Measurements from ENCODE around the gene CSKMT.
A peak's percentile ranks its signal among the peaks of the same experiment; 100 is the strongest.
"Not testable (repeated sequence)": the region's sequence is repeated elsewhere in the genome, so short reads cannot be mapped to it uniquely, and the experiment has no call there.

Gene CSKMT

DNA sequence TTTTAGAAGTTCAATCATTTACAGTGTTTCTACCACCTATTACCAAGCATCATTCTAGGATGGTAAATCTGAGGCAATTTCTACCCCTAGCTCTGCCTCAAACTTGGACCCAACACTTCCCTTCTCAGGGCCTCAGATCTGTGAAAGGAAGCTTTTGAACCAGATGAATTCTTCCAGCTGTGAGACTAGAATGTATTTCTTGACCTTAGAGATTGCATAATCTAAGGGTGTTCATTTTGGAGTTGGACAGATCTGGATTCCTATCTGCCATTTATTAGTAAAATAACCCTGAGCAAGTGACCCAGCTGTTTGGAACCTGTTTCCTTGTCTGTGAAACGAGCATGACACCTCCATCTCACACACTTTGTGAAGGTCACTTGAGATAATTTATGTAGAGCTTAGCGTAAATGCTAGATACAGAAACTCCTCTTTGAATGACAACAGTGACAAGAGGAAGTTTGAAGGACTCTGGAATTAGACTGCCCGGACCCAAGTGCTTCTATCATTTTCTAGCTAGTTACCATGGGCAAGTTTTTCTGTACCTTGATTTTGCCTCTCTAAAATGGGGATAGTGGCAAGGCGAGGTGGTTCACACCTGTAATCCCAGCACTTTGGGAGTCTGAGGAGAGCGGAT is 8.2 kb upstream of the CSKMT start:
- no peak for DNase-seq

DNA sequence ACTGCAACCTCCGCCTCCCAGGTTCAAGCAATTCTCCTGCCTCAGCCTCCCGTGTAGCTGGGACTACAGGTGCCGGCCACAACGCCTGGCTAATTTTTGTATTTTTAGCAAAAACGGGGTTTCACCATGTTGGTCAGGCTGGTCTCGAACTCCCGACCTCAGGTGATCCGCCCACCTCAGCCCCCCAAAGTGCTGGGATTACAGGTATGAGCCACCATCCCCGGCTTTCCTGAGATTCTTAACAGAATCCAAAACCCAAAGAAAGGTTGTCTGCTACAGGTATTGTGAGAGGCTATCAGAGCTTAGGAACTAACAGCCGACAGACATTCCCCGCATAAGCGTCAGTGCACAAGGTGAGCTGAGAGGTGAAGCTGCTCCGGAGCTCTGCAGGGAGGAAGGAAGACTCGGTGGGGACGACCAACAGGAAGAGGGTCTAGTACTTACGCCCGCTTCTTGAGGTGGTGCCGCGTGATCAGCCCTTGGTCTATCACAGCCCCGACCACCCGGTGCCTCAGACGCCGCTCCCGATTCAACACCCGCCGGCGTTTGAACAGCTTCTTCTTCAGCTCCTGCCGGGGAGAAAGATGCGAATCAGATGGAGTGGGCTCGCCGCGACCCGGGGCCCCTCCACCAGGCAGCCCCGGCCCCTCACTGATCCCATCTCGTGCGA is 572 bp upstream of the CSKMT start:
- peak in 1 of 2 donors; percentile 41 for DNase-seq

DNA sequence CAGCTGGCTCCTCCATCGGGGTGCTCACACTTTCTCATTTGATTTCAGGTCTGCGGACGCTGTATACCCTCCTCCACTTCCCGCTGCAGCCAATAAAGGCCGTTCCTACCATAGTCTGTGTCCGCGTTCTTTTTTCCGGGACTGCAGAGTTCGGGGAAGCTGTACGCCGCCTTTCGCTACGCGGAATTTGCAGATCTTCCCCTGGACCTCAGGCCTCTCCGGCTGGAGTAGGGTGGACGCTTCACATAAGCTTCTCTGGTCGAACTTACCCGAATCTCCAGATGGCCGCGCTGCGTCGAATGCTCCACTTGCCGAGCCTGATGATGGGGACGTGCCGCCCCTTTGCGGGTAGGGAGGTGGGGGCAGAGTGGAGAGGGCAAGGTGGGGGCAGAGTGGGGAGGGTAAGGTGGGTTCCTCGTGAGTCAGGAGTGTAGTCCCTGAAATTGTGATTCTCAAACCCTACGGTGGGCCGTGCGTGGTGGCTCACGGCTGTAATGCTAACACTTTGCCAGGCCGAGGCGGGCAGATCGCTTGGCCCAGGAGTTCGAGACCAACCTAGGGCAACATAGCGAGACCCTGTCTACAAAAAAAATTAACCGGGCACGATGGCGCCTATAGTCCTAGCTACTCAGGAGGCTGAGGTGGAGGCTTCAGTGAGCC is 617 bp downstream of the CSKMT start:
- peak; percentile 64 to 74 for DNase-seq

DNA sequence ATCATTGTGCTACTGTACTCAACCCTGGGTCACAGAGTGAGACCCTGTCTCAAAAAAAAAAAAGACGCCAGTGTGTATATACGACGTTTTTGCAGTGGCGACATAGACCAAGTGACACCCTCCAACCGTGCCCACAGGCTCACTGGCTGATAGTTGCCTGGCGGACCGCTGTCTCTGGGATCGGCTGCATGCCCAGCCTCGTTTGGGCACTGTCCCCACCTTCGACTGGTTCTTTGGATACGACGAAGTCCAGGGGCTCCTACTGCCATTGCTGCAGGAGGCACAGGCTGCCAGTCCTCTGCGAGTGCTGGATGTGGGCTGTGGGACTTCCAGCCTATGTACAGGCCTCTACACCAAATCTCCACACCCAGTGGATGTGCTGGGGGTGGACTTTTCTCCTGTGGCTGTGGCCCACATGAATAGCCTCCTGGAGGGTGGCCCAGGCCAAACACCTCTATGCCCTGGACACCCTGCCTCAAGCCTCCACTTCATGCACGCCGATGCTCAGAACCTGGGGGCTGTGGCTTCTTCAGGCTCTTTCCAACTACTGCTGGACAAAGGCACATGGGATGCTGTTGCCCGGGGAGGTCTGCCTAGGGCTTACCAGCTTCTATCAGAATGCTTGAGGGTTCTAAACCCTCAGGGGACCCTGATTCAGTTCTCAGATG is 1.3 kb downstream of the CSKMT start:
- no peak for DNase-seq

DNA sequence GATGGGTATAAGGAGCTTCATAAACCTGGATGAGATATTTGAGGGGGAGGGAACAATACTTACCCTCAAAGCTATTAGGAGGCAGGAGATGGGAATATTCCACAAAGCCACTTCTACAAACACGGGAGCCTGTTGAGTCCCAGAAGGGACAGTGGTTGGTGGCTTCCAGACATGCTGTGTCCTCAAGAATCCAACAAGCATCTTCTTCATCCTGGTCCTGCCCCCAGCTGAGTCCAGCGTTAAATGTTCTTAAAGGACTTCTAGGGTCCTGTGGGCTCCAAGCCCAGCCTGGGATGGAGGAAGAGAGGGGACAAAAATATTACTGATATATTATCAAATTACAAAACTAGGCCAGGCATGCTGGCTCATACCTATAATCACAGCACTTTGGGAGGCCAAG is 2.3 kb downstream of the CSKMT start:
- no peak for DNase-seq

DNA sequence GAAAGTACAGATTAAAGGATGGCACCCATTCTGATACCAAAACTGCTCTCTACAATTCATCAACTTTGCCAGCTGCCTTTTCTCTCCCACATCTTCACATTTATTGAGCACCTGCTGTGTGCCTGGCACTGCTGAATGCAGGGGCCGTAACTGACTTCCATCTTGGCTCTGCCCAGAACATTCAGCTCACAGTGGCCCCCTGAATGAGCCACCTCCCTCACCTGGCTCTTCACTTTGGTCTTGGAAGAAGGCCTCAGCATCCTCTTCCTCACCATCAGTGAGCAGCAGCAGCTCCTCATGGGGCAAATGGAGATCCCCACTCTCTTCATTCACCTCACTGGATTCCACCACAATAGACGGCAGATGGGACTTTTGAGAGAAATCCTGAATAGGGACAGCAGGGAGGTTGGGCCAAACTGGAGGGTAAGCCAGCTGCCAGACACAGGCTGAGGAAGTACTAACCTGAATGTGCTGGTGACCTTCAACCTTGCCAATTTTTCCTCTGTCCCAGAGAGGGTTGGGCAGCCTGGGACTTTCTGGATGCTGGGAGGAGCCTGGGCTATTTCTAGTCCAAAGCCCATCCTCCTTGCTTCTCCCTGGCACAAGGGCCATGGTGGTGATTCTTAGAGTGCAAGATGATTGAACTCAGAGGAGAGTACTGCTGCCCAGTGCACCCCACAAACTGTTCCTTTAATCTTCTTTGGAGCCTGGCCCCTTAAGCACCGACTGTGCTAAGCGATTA is 4.5 kb downstream of the CSKMT start:
- no peak for DNase-seq

DNA sequence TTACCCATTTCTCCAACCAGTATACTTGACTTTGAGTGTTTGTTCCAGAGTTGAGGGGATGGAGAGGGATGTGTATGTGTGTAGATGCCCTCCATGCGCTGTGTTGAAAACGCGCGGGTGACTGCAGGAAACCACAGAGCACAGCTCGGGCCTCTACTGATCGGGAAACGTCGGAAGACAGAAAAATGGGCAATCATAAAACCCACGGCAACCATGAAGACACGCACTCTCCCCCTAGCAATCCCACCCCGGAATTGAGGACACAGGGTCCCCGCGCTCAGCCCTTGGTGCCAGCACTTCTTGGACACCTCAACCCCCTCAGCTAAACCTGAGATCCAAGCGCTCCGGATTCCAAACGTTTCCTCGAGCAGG is 6.1 kb downstream of the CSKMT start:
- DNase-seq = peak in 1 of 2 donors; percentile 24

DNA sequence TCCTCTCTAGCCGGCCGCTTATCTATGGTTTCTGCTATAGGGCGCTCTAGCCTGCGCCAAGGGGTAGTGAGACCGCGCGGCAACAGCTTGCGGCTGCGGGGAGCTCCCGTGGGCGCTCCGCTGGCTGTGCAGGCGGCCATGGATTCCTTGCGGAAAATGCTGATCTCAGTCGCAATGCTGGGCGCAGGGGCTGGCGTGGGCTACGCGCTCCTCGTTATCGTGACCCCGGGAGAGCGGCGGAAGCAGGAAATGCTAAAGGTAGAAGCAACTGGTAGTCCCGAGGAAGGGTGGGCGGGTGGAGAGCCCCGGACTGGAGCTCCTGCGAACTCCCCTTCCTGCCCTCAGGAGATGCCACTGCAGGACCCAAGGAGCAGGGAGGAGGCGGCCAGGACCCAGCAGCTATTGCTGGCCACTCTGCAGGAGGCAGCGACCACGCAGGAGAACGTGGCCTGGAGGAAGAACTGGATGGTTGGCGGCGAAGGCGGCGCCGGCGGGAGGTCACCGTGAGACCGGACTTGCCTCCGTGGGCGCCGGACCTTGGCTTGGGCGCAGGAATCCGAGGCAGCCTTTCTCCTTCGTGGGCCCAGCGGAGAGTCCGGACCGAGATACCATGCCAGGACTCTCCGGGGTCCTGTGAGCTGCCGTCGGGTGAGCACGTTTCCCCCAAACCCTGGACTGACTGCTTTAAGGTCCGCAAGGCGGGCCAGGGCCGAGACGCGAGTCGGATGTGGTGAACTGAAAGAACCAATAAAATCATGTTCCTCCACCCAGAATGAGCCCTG is 6.7 kb downstream of the CSKMT start, which contains the start of the genes LBHD1 and UQCC3:
Gene LBHD1, minus strand, starts transcription at position 660 of the 782 bp plus-strand sequence. CDS start 2,236 bp downstream, outside the sequence.
Gene UQCC3, plus strand, starts transcription at position 66 of the 782 bp plus-strand sequence. Its CDS starts 73 bp downstream, at position 139.
- peak; percentile 73 to 74 for DNase-seq

DNA sequence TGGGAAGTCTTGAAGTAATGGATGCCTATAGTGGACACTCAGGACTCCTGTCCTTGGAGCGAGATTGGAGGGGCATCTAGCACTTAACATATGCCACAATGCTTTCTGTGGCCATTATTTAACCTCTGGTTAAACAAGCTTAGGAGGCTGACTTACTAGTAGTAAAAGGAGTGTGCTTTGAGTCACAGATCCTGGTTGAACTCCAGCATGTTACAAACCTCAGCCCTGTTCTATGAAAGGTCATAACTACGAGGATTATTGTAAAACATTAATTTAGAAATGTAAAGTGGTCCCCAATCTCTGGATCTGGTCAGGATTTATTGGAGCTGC is 8.0 kb downstream of the CSKMT start:
- no peak for DNase-seq

DNA sequence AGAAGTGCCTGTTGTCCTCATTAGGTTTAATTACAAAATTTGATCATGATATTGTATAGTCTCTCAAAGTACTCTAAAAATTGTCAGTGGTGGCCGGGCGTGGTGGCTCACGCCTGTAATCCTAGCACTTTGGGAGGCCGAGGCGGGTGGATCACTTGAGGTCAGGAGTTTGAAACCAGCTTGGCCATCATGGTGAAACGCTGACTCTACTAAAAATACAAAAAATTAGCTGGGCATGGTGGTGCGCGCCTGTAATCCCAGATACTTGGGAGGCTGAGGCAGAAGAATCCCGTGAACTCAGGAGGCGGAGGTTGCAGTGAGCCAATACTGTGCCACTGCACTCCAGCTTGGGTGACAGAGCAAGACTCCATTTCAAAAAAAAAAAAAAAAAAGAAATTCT is 10.3 kb downstream of the CSKMT start:
- DNase-seq = not testable (repeated sequence)

DNA sequence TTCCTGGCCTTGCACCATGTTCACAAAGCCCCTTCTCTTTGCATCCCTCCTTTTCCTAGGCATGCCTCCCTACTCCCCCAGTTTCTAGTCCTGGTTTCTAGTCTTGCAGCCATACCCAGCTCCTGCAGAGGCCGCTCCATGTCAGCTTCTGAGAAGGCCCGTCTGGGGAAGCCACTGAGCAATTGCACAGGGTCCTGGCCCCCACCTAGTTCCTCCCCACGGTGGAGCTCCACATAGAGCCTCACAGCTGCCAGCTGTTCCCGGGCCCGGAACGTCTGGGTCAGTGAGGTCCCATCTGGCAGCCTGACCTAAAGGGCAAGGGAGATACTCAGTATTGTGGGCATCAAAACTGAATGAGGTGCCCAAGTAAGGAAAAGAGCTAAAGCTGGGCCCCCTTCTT is 11.6 kb downstream of the CSKMT start:
- no peak for DNase-seq

DNA sequence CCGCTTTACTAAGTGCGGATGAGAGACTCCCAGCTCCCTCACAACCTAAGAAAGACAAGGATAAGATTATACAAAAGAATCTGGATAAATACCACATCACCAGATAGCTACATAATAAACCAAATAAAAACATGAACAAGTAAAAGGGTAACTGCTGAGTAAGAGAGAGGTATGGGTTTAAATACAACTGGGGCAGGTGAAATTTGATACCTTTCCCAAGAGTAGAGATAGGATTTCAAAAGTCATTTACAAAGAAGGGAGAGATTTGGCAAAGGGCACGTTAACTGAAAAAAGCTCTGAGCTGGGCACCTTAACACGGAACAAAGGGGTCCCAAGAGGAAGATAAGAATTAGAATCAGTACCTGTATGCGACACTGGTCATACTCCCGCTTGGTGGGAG is 12.0 kb downstream of the CSKMT start:
- DNase-seq = no peak

DNA sequence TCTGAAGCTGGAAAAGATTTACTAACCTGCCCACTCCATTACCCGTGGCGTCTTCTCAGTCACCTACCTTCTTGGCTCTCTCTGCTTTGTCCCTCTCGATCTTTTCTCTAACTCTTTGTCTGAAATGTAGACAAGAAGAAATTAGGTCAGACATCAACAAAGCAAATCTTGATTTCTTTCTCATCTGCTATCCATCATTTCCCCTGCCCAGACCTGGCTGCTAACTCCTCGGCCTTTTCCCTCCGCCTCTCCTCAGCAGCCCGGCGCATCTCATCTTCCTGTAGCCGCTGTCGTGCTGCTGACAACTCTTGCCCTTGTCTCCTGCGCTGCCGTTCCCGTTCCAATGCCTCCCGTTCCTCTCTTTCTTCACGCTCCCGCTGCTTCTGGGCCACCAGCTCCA is 12.6 kb downstream of the CSKMT start:
- DNase-seq = no peak

DNA sequence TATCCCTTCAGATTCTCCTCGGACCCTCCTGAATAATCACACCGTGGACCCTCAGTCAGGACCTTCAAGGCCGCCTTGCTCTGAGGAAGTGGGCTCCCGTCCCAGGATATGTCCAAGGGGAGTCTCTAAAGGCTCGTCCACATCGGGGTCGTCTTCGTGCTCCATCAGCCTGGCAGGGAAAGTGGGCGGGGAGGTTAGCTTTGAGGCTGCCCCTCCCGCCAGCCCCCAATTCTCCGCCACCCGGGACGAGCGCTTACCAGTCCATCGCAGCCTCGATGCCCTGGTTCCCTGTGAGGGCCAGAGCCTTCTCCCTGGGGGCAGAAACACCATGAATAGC is 13.3 kb downstream of the CSKMT start:
- no peak for DNase-seq

DNA sequence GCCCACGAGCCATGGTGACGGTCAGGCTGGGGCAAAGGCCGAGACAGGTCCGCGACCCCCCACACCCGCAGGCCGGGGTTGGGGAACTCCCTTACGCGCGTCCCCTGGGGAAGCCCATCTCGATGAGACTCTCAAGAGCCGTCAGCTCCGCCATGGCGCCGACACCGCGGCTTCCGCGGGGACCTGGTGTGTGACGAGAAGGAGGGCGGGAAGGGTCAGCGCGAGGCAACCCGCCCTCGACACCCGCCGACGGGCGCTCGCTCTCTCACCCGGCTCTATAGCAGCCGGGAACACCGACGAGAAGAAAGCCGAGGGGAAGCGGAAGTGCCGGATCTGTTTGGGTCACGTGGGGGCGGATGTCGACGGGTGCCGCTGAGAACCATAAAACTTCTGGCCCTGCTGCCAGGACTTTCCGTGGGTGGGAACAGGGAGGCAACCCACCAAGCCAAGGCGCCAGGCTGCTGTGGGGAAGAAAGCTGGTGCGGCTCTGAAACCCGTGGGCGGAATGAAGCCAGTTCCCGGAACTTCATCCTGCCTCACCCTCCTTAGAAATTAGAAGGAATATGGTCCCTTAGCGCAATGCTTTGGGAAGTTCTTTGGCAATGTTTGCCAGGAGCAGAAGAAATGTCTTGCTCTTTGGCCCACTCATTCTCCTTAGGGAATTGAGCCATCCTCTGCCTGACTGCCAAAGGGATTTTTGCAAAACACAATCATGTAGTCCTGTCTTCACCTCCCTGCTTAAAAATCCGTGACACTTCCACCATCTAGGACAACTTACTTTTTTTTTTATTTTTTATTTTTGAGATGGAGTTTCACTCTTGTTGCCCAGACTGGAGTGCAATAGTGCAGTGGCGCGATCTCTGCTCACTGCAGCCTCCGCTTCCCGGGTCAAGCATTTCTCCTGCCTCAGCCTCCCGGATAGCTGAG is 13.9 kb downstream of the CSKMT start, which contains the start of gene UBXN1:
Gene UBXN1, minus strand, starts transcription at position 304 of the 927 bp plus-strand sequence. Its CDS starts 150 bp downstream, at position 154.
- peak; percentile 82 to 85 for DNase-seq

DNA sequence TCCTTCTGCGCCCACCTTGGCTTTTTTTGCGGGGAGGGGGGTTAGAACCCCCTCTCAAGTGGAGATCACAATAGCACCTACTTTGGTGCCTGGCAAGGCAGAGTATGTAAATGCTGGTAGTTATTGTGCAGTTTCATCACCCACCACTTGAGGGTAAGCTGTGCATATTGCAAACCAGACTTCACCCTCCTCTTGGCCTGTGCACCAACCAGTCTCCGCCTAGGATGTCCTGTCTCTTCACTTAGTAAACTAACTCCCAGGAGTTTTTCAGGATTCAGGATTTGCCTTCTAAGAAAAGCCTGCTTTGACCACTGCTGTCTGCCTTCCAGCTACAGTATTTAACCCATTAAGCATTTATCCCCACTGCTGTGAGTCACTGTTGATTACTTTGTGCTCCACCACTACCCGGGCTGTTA is 15.7 kb downstream of the CSKMT start:
- DNase-seq = peak; percentile 26 to 31

DNA sequence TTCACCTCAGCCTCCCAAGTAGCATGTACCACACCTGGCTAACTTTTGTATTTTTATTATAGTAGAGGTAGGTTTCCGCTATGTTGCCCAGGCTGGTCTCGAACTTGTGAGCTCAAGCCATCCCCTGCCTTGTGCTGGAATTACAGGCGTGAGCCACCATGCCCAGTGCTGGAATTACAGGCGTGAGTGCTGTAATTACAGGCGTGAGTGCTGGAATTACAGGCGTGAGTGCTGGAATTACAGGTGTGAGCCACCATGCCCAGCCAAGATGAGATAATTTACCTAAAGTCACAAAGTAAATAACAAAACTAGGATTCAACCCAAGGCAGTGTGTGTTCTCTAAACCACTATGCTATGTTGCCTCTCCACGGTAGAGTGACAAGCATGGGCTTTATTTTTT is 17.4 kb downstream of the CSKMT start:
- no peak for DNase-seq

DNA sequence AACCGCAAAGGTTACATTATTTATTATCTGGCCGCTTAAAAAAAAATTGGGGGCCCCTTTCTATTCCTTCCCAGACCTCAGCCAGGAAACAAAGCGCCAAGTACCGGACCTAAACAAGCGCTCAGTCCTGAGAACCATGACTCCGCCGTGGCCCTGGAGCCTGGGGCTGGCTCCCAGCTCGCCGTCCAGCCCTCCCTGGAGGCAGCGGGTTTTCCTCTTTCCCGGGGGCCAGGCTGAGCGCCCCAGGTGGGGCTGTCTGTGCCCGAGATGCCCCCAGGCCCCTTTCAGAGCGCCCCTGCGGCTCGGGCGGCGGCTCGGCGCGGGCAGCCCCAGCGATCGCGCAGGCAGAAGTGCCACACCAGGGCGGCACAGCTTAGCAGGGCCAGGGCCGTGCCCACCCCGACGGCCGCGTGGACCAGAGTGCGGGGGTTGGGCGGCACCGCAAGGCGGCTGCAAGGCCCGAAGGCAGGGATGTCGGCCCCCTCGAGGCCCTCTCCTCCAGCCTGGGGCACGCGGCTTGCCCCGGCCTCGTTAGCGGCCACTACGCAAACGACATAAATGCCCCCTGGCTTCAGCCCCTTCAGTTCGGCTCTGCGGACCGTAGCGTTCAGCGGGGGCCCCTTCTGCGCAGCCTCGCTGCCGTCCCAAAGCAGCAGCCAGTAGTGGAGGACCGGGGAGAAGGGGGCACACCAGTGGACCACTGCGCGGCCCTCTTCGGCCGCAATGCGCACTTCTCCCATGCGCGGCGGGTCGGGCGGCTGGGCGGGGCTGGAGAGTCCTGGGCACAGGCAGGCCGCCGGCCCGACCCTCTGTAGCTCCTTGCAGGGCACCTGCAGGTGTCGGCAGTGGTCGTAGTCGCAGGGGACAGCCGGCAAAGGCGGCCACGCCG is 22.6 kb downstream of the CSKMT start:
- no peak for DNase-seq

DNA sequence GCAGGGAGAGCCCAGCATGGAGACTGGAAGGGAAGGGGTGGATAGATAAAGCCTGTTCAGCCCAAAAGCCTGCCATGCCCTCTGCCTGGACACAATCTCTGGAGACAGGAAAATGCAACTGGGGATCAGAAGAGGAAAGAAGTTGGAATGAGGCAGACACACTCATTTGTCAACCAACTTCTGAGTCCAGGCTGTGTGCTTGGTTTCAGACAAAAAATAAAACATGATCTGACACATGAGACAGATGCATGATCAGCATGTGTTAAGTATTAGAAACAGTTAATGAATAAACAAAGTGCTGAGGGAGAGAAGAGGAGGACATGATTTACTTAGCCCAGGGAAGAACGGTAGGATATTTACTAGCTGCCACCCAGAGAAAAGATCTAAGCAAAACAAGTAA is 23.4 kb downstream of the CSKMT start:
- DNase-seq = no peak
